ENCODE data around the gene HS3ST1.

DNA sequence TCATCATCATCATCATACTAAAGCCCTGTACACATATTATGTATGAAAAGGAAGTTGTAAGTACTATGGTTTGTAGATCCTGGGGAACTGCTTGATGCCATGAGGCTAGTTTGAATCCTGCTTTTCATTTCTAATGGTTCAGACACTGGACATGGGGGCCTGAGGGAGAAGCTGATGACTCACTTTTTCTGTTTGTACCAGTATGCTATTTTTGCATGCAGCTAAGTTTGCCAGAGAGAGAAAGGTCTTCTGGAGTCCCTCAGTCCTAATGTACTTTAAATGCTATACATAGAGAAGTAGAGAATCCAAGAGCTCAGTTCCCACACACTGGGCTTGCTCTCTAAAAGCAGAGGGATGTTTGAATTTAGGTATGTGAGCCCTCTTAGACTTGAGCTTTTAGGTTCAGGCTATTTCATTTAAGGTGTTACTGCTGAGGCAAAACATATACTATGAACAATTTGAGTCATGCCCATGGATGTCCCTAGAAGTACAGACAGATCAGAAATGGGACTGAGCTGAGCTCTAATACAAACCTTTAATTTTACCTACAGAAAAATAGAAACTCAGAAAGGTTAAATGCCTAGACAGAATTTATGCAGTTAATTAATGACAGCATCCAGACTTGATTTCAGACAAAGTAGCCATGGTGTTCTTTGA lies 17.6 kb upstream of the HS3ST1 start:
- TF ChIP-seq POLR2A (IDR thresholded peaks at IDR 0.05; ENCODE audit: low read depth, low read length) (no peak), TAF1 (IDR thresholded peaks at IDR 0.05; ENCODE audit: borderline replicate concordance, low read depth, low read length) (no peak)
